ENCODE measurements around the gene TRIM6. TPM values are rescaled to one million over a fixed set of nuclear protein-coding genes. Genes with fewer than 3 reads are reported as not detected.

The TRIM6 gene
- total and polyA plus RNA-seq, 9 of the 15 experiments (the other 6 are each of a cell fraction or from before 2014, with no cell fraction given) = 5.0 to 11.8 (median 8.7) TPM

- no peaks in the 10 kb centered on the region for H3K79me2 ChIP-seq (ENCODE audit: control insufficient read depth, insufficient read depth, low read length)
- BruUV-seq (replicated peaks) = no TSS peak
- 51% methylated on average over 5 of the region's 5 CpGs for WGBS (ENCODE audit: insufficient coverage, low coverage, missing lambda C conversion rate)
- in situ Hi-C loops (cut with MboI) = loop anchor here (10.0 kb wide), 1 partner anchor 279 kb away; the partner anchor contains the start of gene OR52E4
- no peak for DNase-seq (ENCODE audit: extremely low read depth in 1 of 4, low spot score in 3 of 4)
- TF ChIP-seq CTCF (IDR thresholded peaks at IDR 0.05 in 2 of 3, conservative IDR thresholded peaks at IDR 0.05 in 1 of 3; ENCODE audit: insufficient read depth in 2 of 3, low read depth in 1 of 3, low read length in 3 of 3) (peak in 2 of 3 experiments; percentile 5 to 28; a peak in 2 of 6 replicates), RAD21 (CRISPR knock-in tag; conservative IDR thresholded peaks at IDR 0.05 in 1 of 2, IDR thresholded peaks at IDR 0.05 in 1 of 2) (0 out of 4 replicates have a peak, but pooled peaks of 1 of the 2 experiments have one; percentile 17), MCM7 (IDR thresholded peaks at IDR 0.05) (no peak), NFIC (IDR thresholded peaks at IDR 0.05) (peak; percentile 23; the same call in 1 of the 2 replicates)
- H3K4me1 ChIP-seq (replicated peaks in 1 of 2; ENCODE audit: control insufficient read depth in 2 of 2, insufficient read depth in 2 of 2, low read length in 2 of 2) = peaks cover 0 to under 1% of the 10 kb centered on the region in 2 experiments; a peak in 1 of 5 replicates
- FAIRE-seq = no peak
- H3K36me3 ChIP-seq (ENCODE audit: control insufficient read depth, insufficient read depth, low read length) = peaks cover 5% of the 10 kb centered on the region; the same call in 2 of the 3 replicates
- H3K27me3 ChIP-seq (ENCODE audit: control insufficient read depth in 2 of 2, insufficient read depth in 2 of 2, low read length in 2 of 2) = no peaks in the 10 kb centered on the region
- no peak overlapping the region for H2AFZ ChIP-seq (ENCODE audit: low read depth, low read length)
- H3K9me1 ChIP-seq (ENCODE audit: control insufficient read depth, insufficient read depth, low read length) = no peaks in the 10 kb centered on the region
- ChIA-PET CTCF (ENCODE audit: low intra/inter-chr PET ratio) (no interaction called here), POLR2A (interaction anchor here (0.9 kb wide), 1 partner anchor 10 kb away, joined by 5 read pairs; no protein-coding TSS in a partner anchor)
- H3K9ac ChIP-seq (ENCODE audit: insufficient read depth in 1 of 2, low read depth in 2 of 2, low read length in 2 of 2) = no peak overlapping the region
- H3K9me3 ChIP-seq (replicated peaks; ENCODE audit: control insufficient read depth, insufficient read depth, low read depth, low read length) = no peaks in the 10 kb centered on the region
- H3K4me2 ChIP-seq (ENCODE audit: insufficient read depth, low read length) = no peak overlapping the region
- H3K4me3 ChIP-seq = no peak overlapping the region
- H4K20me1 ChIP-seq (replicated peaks; ENCODE audit: control insufficient read depth, insufficient read depth, low read length) = no peaks in the 10 kb centered on the region
- no peak; the same call in 1 of the 3 replicates for ATAC-seq
- intact Hi-C loops (cut with micrococcal nuclease) = loop anchor here (5.0 kb wide), 1 partner anchor 106 kb away; no protein-coding TSS in a partner anchor
- H3K27ac ChIP-seq (ENCODE audit: extremely low read depth, low read depth, low read length) = no peak overlapping the region
Observed at GRCh38 chr11:5605849-5606248, 9.4 kb downstream of the TRIM6 start.
